Retinal pigment epithelial cell (primary cell): Measurements from ENCODE around the gene FBXO42.

Experiments used
- DNase-seq: peaks from one replicate; pipeline ENCODE4 v3.0.0-alpha.2; 2010; ENCODE audit warnings: low read depth
- H3K4me3 ChIP-seq: 2 replicates; pipeline ENCODE4 v1.5.1; 2011; ENCODE audit warnings: mild to moderate bottlenecking, low read length, control low read depth, moderate library complexity
- TF ChIP-seq, protein P1 (sequence below): conservative IDR thresholded peaks from 2 replicates; pipeline ENCODE4 v1.5.1; 2011; ENCODE audit warnings: low read depth, low read length, control low read depth, inconsistent platforms

The FBXO42 gene

DNA sequence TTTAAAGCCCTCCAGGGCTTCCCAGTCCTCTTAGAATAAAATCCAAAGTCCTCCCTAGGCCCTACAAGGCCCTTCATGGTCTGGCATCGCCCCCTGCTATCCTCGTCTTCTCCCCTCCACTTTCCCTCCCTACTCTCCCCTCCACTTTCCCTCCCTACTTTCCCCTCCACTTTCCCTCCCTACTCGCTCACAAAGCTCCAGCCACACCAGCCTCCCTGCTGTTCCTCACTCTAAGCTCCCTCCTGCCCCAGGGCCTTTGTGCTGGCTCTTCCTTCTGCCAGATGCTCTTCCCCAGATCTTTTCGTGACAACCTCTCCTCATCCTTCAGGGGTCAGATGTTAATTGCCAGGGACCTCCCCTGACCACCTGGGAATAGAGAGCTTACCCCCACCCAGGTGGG, 152.6 kb downstream of the FBXO42 start:
- no peak overlapping the region for H3K4me3 ChIP-seq
- TF ChIP-seq, protein P1, sequence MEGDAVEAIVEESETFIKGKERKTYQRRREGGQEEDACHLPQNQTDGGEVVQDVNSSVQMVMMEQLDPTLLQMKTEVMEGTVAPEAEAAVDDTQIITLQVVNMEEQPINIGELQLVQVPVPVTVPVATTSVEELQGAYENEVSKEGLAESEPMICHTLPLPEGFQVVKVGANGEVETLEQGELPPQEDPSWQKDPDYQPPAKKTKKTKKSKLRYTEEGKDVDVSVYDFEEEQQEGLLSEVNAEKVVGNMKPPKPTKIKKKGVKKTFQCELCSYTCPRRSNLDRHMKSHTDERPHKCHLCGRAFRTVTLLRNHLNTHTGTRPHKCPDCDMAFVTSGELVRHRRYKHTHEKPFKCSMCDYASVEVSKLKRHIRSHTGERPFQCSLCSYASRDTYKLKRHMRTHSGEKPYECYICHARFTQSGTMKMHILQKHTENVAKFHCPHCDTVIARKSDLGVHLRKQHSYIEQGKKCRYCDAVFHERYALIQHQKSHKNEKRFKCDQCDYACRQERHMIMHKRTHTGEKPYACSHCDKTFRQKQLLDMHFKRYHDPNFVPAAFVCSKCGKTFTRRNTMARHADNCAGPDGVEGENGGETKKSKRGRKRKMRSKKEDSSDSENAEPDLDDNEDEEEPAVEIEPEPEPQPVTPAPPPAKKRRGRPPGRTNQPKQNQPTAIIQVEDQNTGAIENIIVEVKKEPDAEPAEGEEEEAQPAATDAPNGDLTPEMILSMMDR, result no peak
- DNase-seq, result no peak

DNA sequence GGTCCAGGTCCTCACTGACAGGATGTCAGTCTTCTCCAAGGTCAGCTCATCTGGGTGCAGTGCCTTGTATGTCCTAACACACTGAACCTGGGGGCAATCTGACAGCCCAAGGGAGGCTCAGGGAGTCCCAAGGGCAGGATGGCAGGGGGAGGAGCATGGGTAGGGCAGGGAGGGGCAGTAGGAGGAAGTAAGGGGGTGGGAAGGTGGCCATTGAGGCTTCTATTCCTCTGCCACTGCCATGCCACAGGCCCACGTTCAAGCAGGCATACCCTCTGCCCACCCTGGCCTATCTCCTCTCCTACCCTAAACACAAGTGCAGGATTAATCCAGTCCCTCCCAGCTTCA, 153.2 kb downstream of the FBXO42 start:
- no peak overlapping the region for H3K4me3 ChIP-seq
- TF ChIP-seq, protein P1, result no peak
- DNase-seq, result no peak

- no peak overlapping the region for H3K4me3 ChIP-seq
- TF ChIP-seq, protein P1, result no peak
- DNase-seq, result no peak
Measured at GRCh38 chr1:16198444-16199156, 153.7 kb downstream of the FBXO42 start.

DNA sequence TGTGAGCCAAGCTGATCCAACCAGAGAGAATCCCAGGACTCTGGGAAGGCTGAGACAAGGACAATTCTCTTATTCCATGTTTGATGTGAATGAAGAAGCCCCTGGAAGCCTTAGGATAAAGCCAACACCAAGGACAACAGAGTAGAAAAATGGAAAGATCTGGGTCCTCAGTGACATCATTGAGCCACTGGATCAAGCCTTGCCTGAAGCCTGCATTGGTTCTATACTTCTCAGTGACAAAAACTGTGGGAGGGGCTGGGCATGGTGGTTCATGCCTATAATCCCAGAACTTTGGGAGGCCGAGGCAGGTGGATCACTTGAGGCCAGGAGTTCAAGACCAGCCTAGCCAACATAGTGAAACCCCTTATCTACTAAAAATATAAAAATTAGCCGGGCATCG, 155.4 kb downstream of the FBXO42 start:
- no peak overlapping the region for H3K4me3 ChIP-seq
- TF ChIP-seq, protein P1, result no peak
- no peak for DNase-seq
